Spleen (tissue), 7 donors: ENCODE data around the gene ABI2.

Experiments
- CTCF ChIP-seq, 11 experiments: fragments of 200-600 bp in 7 of 11; fragments of 450-650 bp in 4 of 11; sonication (generic) in 4 of 11; IDR thresholded peaks in 8 of 11; conservative IDR thresholded peaks in 3 of 11; 1 replicate in 7 of 11; 2 replicates in 4 of 11; pipeline versions ENCODE4 v1.4.0 to v1.8.0; 2016 to 2021; ENCODE audit warnings: antibody characterized with exemption in 11 of 11, inconsistent platforms in 4 of 11, mild to moderate bottlenecking in 1 of 11
- POLR2A ChIP-seq, 3 donors: fragments of 450-650 bp; IDR thresholded peaks; one replicate each; pipeline ENCODE4 v1.5.1; 2017; ENCODE audit warnings: antibody characterized with exemption in 3 of 3, mild to moderate bottlenecking in 1 of 3
- POLR2AphosphoS5 ChIP-seq, 3 donors: sonication (generic); formaldehyde crosslinking; IDR thresholded peaks; one replicate each; pipeline ENCODE4 v1.5.1; 2017; ENCODE audit warnings: antibody characterized with exemption in 3 of 3
- donor health status: DM: no; HTN: no; CAD: no; lungs with moderate emphysema.
- donor health status: DM: no; HTN: no; CAD: no.
- donor health status: DM: no; HTN: no; CAD: no.

- TF ChIP-seq POLR2A (IDR thresholded peaks at IDR 0.05) (no peak), CTCF (IDR thresholded peaks at IDR 0.05 in 8 of 11, conservative IDR thresholded peaks at IDR 0.05 in 3 of 11) (no peak), POLR2AphosphoS5 (IDR thresholded peaks at IDR 0.05) (no peak)
Observed at GRCh38 chr2:203446780-203447179, 118.6 kb downstream of the ABI2 start.
